Esophagus muscularis mucosa (tissue), 4 donors: ENCODE measurements around the gene NR3C2. TPM values are rescaled to one million over a fixed set of nuclear protein-coding genes. Genes with fewer than 3 reads are reported as not detected.
"Not testable (repeated sequence)": the region's sequence is repeated elsewhere in the genome, so short reads cannot be mapped to it uniquely, and the experiment has no call there.

Experiments
- DNase-seq: peaks from one replicate; pipeline ENCODE4 v3.0.0-alpha.2; 2017; ENCODE audit errors: extremely low spot score
- H3K27ac ChIP-seq, 4 donors: fragments of 200-600 bp; sonication (generic); replicated peaks in 1 of 4; 1 replicate in 3 of 4; 2 replicates in 1 of 4; pipeline ENCODE4 v1.5.1; 2016 to 2019; ENCODE audit warnings: mild to moderate bottlenecking in 1 of 4
- H3K27me3 ChIP-seq, 4 donors: fragments of 200-600 bp; sonication (generic); one replicate each; pipeline versions ENCODE4 v1.5.1 to v1.6.0; 2016 to 2019
- H3K36me3 ChIP-seq, 4 donors: fragments of 200-600 bp; sonication (generic); one replicate each; pipeline ENCODE4 v1.5.1; 2016 to 2019
- H3K4me1 ChIP-seq, 4 donors: fragments of 200-600 bp; sonication (generic); one replicate each; pipeline ENCODE4 v1.5.1; 2016 to 2019
- H3K4me3 ChIP-seq, 4 donors: fragments of 200-600 bp; sonication (generic); 1 replicate in 2 of 4; 2 replicates in 2 of 4; pipeline ENCODE4 v1.5.1; 2016 to 2019; ENCODE audit warnings: mild to moderate bottlenecking in 4 of 4, moderate library complexity in 1 of 4
- H3K9me3 ChIP-seq, 4 donors: fragments of 200-600 bp; sonication (generic); 1 replicate in 3 of 4; 2 replicates in 1 of 4; pipeline ENCODE4 v1.5.1; 2016 to 2019
- CTCF ChIP-seq, 3 experiments: fragments of 200-600 bp in 2 of 3; fragments of 450-650 bp in 1 of 3; sonication (generic) in 2 of 3; IDR thresholded peaks; one replicate each; pipeline ENCODE4 v1.5.1; 2017 to 2019; ENCODE audit warnings: antibody characterized with exemption in 3 of 3, mild to moderate bottlenecking in 2 of 3, moderate library complexity in 1 of 3
- EP300 ChIP-seq: sonication (generic); formaldehyde crosslinking; IDR thresholded peaks from one replicate; pipeline ENCODE4 v1.6.1; 2017; ENCODE audit warnings: antibody characterized with exemption
- POLR2A ChIP-seq: fragments of 450-650 bp; IDR thresholded peaks from one replicate; pipeline ENCODE4 v1.6.1; 2017; ENCODE audit warnings: antibody characterized with exemption, moderate library complexity, mild to moderate bottlenecking, low read depth
- POLR2AphosphoS5 ChIP-seq, 2 donors: sonication (generic); formaldehyde crosslinking; IDR thresholded peaks; one replicate each; pipeline ENCODE4 v1.6.1; 2017; ENCODE audit warnings: antibody characterized with exemption in 2 of 2
- WGBS: methylation state at CpG from one replicate; pipeline ENCODE4 v1.1.5; 2018; 5-methylcytosine and 5-hydroxymethylcytosine counted together
- intact Hi-C: fragments of 100-400 bp; cut with DNase I; formaldehyde crosslinking; loops from one replicate; pipeline ENCODE4 v1.15.1; 2023
- total RNA-seq, 4 donors: library from RNA; depleted of rRNA; stranded (reverse); fragments of >200 nt; gene quantifications; one replicate each; pipeline versions ENCODE4 v1.1.0 to v1.2.1, GENCODE V29; 2016

The NR3C2 gene
- total RNA-seq, 4 donors from 2014 or later = 10.0 to 14.6 (median 12.1) TPM

- intact Hi-C loops = no loop called here
- WGBS = 100% methylated on average over 1 of the region's 1 CpG
- peaks cover 0 to 9% (median 4%) of the 10 kb centered on the region in 4 donors for H3K36me3 ChIP-seq
Observed at GRCh38 chr4:148124512-148124911, 317.7 kb downstream of the NR3C2 start.

GRCh38 chr4:148123161-148123560 lies 319.1 kb downstream of the NR3C2 start:
- intact Hi-C loops, H3K27ac ChIP-seq, DNase-seq, H3K4me1 ChIP-seq, H3K4me3 ChIP-seq, H3K27me3 ChIP-seq: not testable (repeated sequence)
- Histone ChIP-seq H3K36me3 (peaks cover 4 to 21% (median 14%) of the 10 kb centered on the region in 4 donors), H3K9me3 (peaks cover 0 to 26% (median 17%) of the 10 kb centered on the region in 4 donors)
- 92% methylated on average over 2 of the region's 2 CpGs for WGBS

More at GRCh38 chr4:148124512-148124911, 317.7 kb downstream of the NR3C2 start:
- Histone ChIP-seq H3K4me1 (no peaks in the 10 kb centered on the region), H3K9me3 (peaks cover 0 to 26% (median 17%) of the 10 kb centered on the region in 4 donors), H3K27ac (no peak overlapping the region), H3K4me3 (no peak overlapping the region), H3K27me3 (no peaks in the 10 kb centered on the region)
- no peak for DNase-seq
- TF ChIP-seq EP300 (no peak), CTCF (IDR thresholded peaks at IDR 0.05) (no peak), POLR2A (no peak), POLR2AphosphoS5 (IDR thresholded peaks at IDR 0.05) (no peak)

- intact Hi-C loops = no loop called here
- Histone ChIP-seq H3K27ac (no peak overlapping the region), H3K27me3 (no peaks in the 10 kb centered on the region), H3K4me3 (no peak overlapping the region), H3K36me3 (peaks cover 4 to 23% (median 15%) of the 10 kb centered on the region in 4 donors), H3K9me3 (peaks cover 0 to 25% (median 15%) of the 10 kb centered on the region in 4 donors), H3K4me1 (peaks cover 0 to 11% (median 8%) of the 10 kb centered on the region in 4 donors)
- 78% methylated on average over 3 of the region's 3 CpGs for WGBS
- no peak for DNase-seq
- no peak for TF ChIP-seq POLR2AphosphoS5 (IDR thresholded peaks at IDR 0.05)
- no peak for TF ChIP-seq CTCF (IDR thresholded peaks at IDR 0.05)
- no peak for TF ChIP-seq POLR2A
- TF ChIP-seq EP300 = no peak
Observed at GRCh38 chr4:148120216-148120615, 322.0 kb downstream of the NR3C2 start.

- H3K27ac ChIP-seq = no peak overlapping the region
- no peak for DNase-seq
- WGBS = 76% methylated on average over 3 of the region's 3 CpGs
- H3K36me3 ChIP-seq = peaks cover 7 to 31% (median 16%) of the 10 kb centered on the region in 4 donors
- TF ChIP-seq EP300 (no peak), POLR2AphosphoS5 (IDR thresholded peaks at IDR 0.05) (no peak), POLR2A (no peak), CTCF (IDR thresholded peaks at IDR 0.05) (no peak)
- intact Hi-C loops = no loop called here
- H3K4me1 ChIP-seq = peaks cover 0 to 11% (median 8%) of the 10 kb centered on the region in 4 donors
- H3K9me3 ChIP-seq = peaks cover 0 to 12% (median 5%) of the 10 kb centered on the region in 4 donors
- H3K4me3 ChIP-seq = no peak overlapping the region
- no peaks in the 10 kb centered on the region for H3K27me3 ChIP-seq
Observed at GRCh38 chr4:148118633-148119032, 323.6 kb downstream of the NR3C2 start.

- H3K4me3 ChIP-seq = no peak overlapping the region
- TF ChIP-seq POLR2AphosphoS5 (IDR thresholded peaks at IDR 0.05) (no peak), POLR2A (no peak), EP300 (no peak), CTCF (IDR thresholded peaks at IDR 0.05) (no peak)
- H3K9me3 ChIP-seq = peaks cover 0 to 9% (median 2%) of the 10 kb centered on the region in 4 donors
- intact Hi-C loops = no loop called here
- H3K27me3 ChIP-seq = no peaks in the 10 kb centered on the region
- DNase-seq = no peak
- peaks cover 0 to 11% (median 8%) of the 10 kb centered on the region in 4 donors for H3K4me1 ChIP-seq
- peaks cover 12 to 36% (median 19%) of the 10 kb centered on the region in 4 donors for H3K36me3 ChIP-seq
- no peak overlapping the region for H3K27ac ChIP-seq
- WGBS = 89% methylated on average over 4 of the region's 4 CpGs
Observed at GRCh38 chr4:148118179-148118578, 324.0 kb downstream of the NR3C2 start.
